OCI-LY1 (cell line): ENCODE data around the gene LARGE2.

Source experiments
- CTCF ChIP-seq: fragments of 200-600 bp; sonication (generic), shearing (Covaris generic); IDR thresholded peaks from 2 replicates; pipeline ENCODE4 v1.5.1; 2017; ENCODE audit warnings: mild to moderate bottlenecking, antibody characterized with exemption, low read length, moderate library complexity, mixed read lengths
- EZH2 ChIP-seq: fragments of 200-600 bp; sonication (generic), shearing (Covaris generic); IDR thresholded peaks from 2 replicates; pipeline ENCODE4 v1.8.0; 2017; ENCODE audit warnings: borderline replicate concordance, mixed run types, mild to moderate bottlenecking, antibody characterized with exemption, low read length, moderate library complexity, mixed read lengths

GRCh38 chr11:45931739-45932138 is 9.3 kb downstream of the LARGE2 start:
- TF ChIP-seq CTCF, result no peak
- TF ChIP-seq EZH2, result no peak
